IMR-90 (cell line): ENCODE measurements around the gene KCNH4. TPM values are rescaled to one million over a fixed set of nuclear protein-coding genes. Genes with fewer than 3 reads are reported as not detected.

ENCODE experiments used
- ATAC-seq: fragments of 200-7000 bp; cut with Tn5 transposase; 2 replicates; pipeline ENCODE4 v1.9.1; 2020; ENCODE audit warnings: low read depth, mild to moderate bottlenecking, moderate library complexity
- BruUV-seq: library from RNA; stranded (reverse); fragments of 400-500 nt; replicated peaks from 2 replicates; lab custom pipeline; 2021; lab: Mats Ljungman, UMichigan
- CTCF ChIA-PET: fragments of 300-600 bp; formaldehyde crosslinking; extraction: SDS; loops from one replicate; lab custom pipeline; 2021; ENCODE audit warnings: antibody characterized with exemption; lab: Yijun Ruan, JAX
- POLR2A ChIA-PET: fragments of 300-600 bp; sonication (Branson Sonifier 250); formaldehyde crosslinking; loops from one replicate; lab custom pipeline; 2022; ENCODE audit warnings: antibody characterized with exemption; ENCODE audit not compliant: unreplicated experiment; lab: Charles Lee
- DNase-seq: peaks from one replicate; pipeline ENCODE4 v3.0.0; 2013
- H2AFZ ChIP-seq: replicated peaks from 2 replicates; pipeline ENCODE3; 2013; ENCODE audit warnings: low read length, mild to moderate bottlenecking; ENCODE audit not compliant: poor library complexity
- H2AK5ac ChIP-seq: 2 replicates; pipeline ENCODE4 v1.6.1; 2013; ENCODE audit warnings: low read depth, low read length, inconsistent platforms
- H2AK9ac ChIP-seq: replicated peaks from 2 replicates; pipeline ENCODE3; 2013; ENCODE audit warnings: mild to moderate bottlenecking, low read depth, low read length, moderate library complexity; ENCODE audit not compliant: poor library complexity
- H2BK120ac ChIP-seq: 2 replicates; pipeline ENCODE4 v1.6.1; 2013; ENCODE audit warnings: low read depth, low read length, inconsistent platforms
- H2BK15ac ChIP-seq: 3 replicates; pipeline ENCODE4 v1.6.1; 2013; ENCODE audit warnings: low read depth, low read length, inconsistent platforms
- H2BK20ac ChIP-seq: 2 replicates; pipeline ENCODE4 v1.6.1; 2013; ENCODE audit warnings: low read depth, mild to moderate bottlenecking, inconsistent platforms, low read length, moderate library complexity
- H2BK5ac ChIP-seq: 2 replicates; pipeline ENCODE4 v1.6.1; 2013; ENCODE audit warnings: mild to moderate bottlenecking, low read depth, low read length, inconsistent platforms; ENCODE audit not compliant: poor library complexity, severe bottlenecking
- H3K14ac ChIP-seq: replicated peaks from 2 replicates; pipeline ENCODE4 v1.6.1; 2013; ENCODE audit warnings: low read depth, low read length, inconsistent platforms
- H3K18ac ChIP-seq: 2 replicates; pipeline ENCODE4 v1.6.1; 2013; ENCODE audit warnings: low read depth, low read length, control low read depth
- H3K23ac ChIP-seq: 2 replicates; pipeline ENCODE4 v1.6.1; 2013; ENCODE audit warnings: low read depth, low read length, inconsistent platforms
- H3K27ac ChIP-seq: 2 replicates; pipeline ENCODE4 v1.5.1; 2013; ENCODE audit warnings: mild to moderate bottlenecking, control low read depth, low read length; ENCODE audit not compliant: insufficient read depth
- H3K27me3 ChIP-seq: 2 replicates; pipeline ENCODE4 v1.6.1; 2013; ENCODE audit warnings: low read length; ENCODE audit not compliant: control insufficient read depth, insufficient read depth
- H3K36me3 ChIP-seq: 2 replicates; pipeline ENCODE4 v1.6.1; 2013; ENCODE audit warnings: low read length, mixed read lengths; ENCODE audit not compliant: control insufficient read depth, insufficient read depth
- H3K4ac ChIP-seq: 2 replicates; pipeline ENCODE4 v1.6.1; 2013; ENCODE audit warnings: low read depth, low read length, inconsistent platforms
- H3K4me1 ChIP-seq: 2 replicates; pipeline ENCODE4 v1.6.1; 2013; ENCODE audit warnings: low read length, mixed read lengths; ENCODE audit not compliant: control insufficient read depth, insufficient read depth
- H3K4me2 ChIP-seq: 2 replicates; pipeline ENCODE4 v1.6.1; 2013; ENCODE audit warnings: low read depth, mild to moderate bottlenecking, control low read depth, low read length, moderate library complexity
- H3K4me3 ChIP-seq: 2 replicates; pipeline ENCODE4 v1.5.1; 2013; ENCODE audit warnings: low read depth, mild to moderate bottlenecking, control low read depth, low read length, moderate library complexity; ENCODE audit not compliant: insufficient read depth
- H3K56ac ChIP-seq: 2 replicates; pipeline ENCODE4 v1.6.1; 2013; ENCODE audit warnings: low read length, inconsistent platforms; ENCODE audit not compliant: insufficient read depth; ENCODE audit errors: extremely low read depth
- H3K79me1 ChIP-seq, 2 experiments: 2 replicates each; pipeline ENCODE4 v1.6.1; 2013; ENCODE audit warnings: low read length in 2 of 2, inconsistent platforms in 1 of 2, low read depth in 1 of 2
- H3K9ac ChIP-seq: 2 replicates; pipeline ENCODE4 v1.6.1; 2013; ENCODE audit warnings: low read depth, low read length, control low read depth
- H3K9me1 ChIP-seq: 2 replicates; pipeline ENCODE4 v1.6.1; 2013; ENCODE audit warnings: low read length, inconsistent platforms; ENCODE audit not compliant: insufficient read depth
- H3K9me3 ChIP-seq: 2 replicates; pipeline ENCODE4 v1.6.1; 2013; ENCODE audit warnings: low read length; ENCODE audit not compliant: control insufficient read depth, insufficient read depth
- H4K20me1 ChIP-seq: 2 replicates; pipeline ENCODE4 v1.6.1; 2013; ENCODE audit warnings: low read length, inconsistent platforms; ENCODE audit not compliant: insufficient read depth
- H4K5ac ChIP-seq: 2 replicates; pipeline ENCODE4 v1.6.1; 2013; ENCODE audit warnings: mild to moderate bottlenecking, low read depth, low read length, control low read depth
- H4K8ac ChIP-seq, 2 experiments: 2 replicates each; pipeline ENCODE4 v1.6.1; 2013; ENCODE audit warnings: low read depth in 2 of 2, low read length in 2 of 2, control low read depth in 1 of 2, inconsistent platforms in 1 of 2
- H4K91ac ChIP-seq: 2 replicates; pipeline ENCODE4 v1.6.1; 2013; ENCODE audit warnings: low read depth, low read length, inconsistent platforms; ENCODE audit not compliant: insufficient read depth
- CEBPB ChIP-seq: IDR thresholded peaks from 2 replicates; pipeline ENCODE4 v1.6.1; 2012; ENCODE audit warnings: low read depth, low read length, improper control_type of control experiment
- FOS ChIP-seq: fragments of 150-350 bp; IDR thresholded peaks from 2 replicates; pipeline ENCODE4 v1.6.1; 2016; ENCODE audit warnings: low read depth, low read length
- MAFK ChIP-seq: IDR thresholded peaks from 2 replicates; pipeline ENCODE4 v1.6.1; 2012; ENCODE audit warnings: low read depth, low read length, improper control_type of control experiment
- MAZ ChIP-seq: IDR thresholded peaks from 2 replicates; pipeline ENCODE4 v1.6.1; 2012; ENCODE audit warnings: low read depth, mild to moderate bottlenecking, low read length, improper control_type of control experiment, moderate library complexity, borderline replicate concordance
- MXI1 ChIP-seq: IDR thresholded peaks from 2 replicates; pipeline ENCODE4 v1.6.1; 2012; ENCODE audit warnings: low read depth, mild to moderate bottlenecking, low read length, moderate library complexity, borderline replicate concordance
- NFE2L2 ChIP-seq: fragments of 150-350 bp; IDR thresholded peaks from 2 replicates; pipeline ENCODE4 v1.6.1; 2016; ENCODE audit warnings: low read depth, mild to moderate bottlenecking, low read length
- RAD21 ChIP-seq: IDR thresholded peaks from 2 replicates; pipeline ENCODE4 v1.6.1; 2012; ENCODE audit warnings: low read length, improper control_type of control experiment
- RCOR1 ChIP-seq: IDR thresholded peaks from 2 replicates; pipeline ENCODE4 v1.6.1; 2012; ENCODE audit warnings: mild to moderate bottlenecking, low read length, improper control_type of control experiment; ENCODE audit not compliant: insufficient replicate concordance
- RFX5 ChIP-seq: IDR thresholded peaks from 2 replicates; pipeline ENCODE4 v1.8.0; 2012; ENCODE audit warnings: low read depth, mild to moderate bottlenecking, low read length, moderate library complexity
- SMC3 ChIP-seq: fragments of 150-350 bp; IDR thresholded peaks from 2 replicates; pipeline ENCODE4 v1.6.1; 2016; ENCODE audit warnings: low read depth, mild to moderate bottlenecking, antibody characterized with exemption, low read length, moderate library complexity
- WGBS, 2 experiments: methylation state at CpG; one replicate each; pipeline versions ENCODE4 v1.1.5 to v1.1.7; 2013; ENCODE audit warnings: missing lambda C conversion rate in 2 of 2; ENCODE audit not compliant: insufficient read length in 1 of 2; ENCODE audit errors: extremely low coverage in 2 of 2; 5-methylcytosine and 5-hydroxymethylcytosine counted together
- dilution Hi-C: fragments of 300-500 bp; cut with HindIII; formaldehyde crosslinking; loops from one replicate; pipeline ENCODE4 v1.14.3; 2018; ENCODE audit warnings: low sequenced_read_pairs; ENCODE audit not compliant: unreplicated experiment
- in situ Hi-C: fragments of 300-500 bp; cut with MboI; formaldehyde crosslinking; loops from 3 replicates; pipeline ENCODE4 v1.14.3; 2019; ENCODE audit warnings: low sequenced_read_pairs, inconsistent platforms, mixed read lengths
- intact Hi-C: fragments of 100-400 bp; cut with micrococcal nuclease; formaldehyde crosslinking; loops from 2 replicates; pipeline ENCODE4 v1.10.0; 2022
- polyA plus RNA-seq, 3 experiments: library from polyadenylated mRNA; depleted of rRNA; stranded (reverse); fragments of >200 nt; gene quantifications; 2 replicates each; pipeline ENCODE4 v1.2.3, GENCODE V29; 2012; ENCODE audit warnings: low replicate concordance in 1 of 3
- total RNA-seq: library from RNA; depleted of rRNA; stranded (reverse); fragments of >200 nt; gene quantifications from 2 replicates; pipeline ENCODE4 v1.2.3, GENCODE V29; 2012
- TF ChIP-seq, protein P1 (sequence below): fragments of 150-350 bp; IDR thresholded peaks from 2 replicates; pipeline ENCODE4 v1.6.1; 2016; ENCODE audit warnings: low read depth, mild to moderate bottlenecking, low read length, moderate library complexity, borderline replicate concordance
- TF ChIP-seq, protein P2 (sequence below): fragments of 150-350 bp; IDR thresholded peaks from 2 replicates; pipeline ENCODE4 v1.6.1; 2017; ENCODE audit warnings: mild to moderate bottlenecking, antibody characterized with exemption, low read length, low read depth

KCNH4 gene
- total and polyA plus RNA-seq, 2 of the 4 experiments (the other 2 are of a cell fraction): 0.03 TPM; not detected in 1

DNA sequence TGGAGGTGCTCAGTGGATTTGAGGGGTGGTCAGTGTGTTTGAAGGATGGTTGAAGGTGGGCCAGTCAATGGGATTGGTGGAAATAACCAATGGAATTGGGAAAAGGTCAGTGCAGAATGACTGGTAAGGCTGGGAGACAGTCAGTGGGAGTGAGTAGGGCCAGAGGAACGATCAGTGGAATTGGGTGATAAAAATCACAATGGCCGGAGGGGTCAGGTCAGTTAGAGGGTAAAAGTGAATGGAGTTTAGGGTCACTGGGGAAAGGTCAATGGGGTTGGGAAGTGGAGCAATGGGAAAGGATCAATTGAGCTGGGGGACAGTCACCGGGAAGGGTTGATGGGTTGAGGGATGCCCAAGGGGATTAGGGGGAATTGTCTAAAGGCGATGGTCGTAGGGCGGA, 15.2 kb downstream of the KCNH4 start:
- Histone ChIP-seq H2BK15ac (no peak overlapping the region), H2AFZ (no peak overlapping the region), H3K4me3 (no peak overlapping the region), H3K4me1 (no peaks in the 10 kb centered on the region; the same call in 1 of the 2 replicates), H2BK5ac (no peak overlapping the region), H4K20me1 (no peaks in the 10 kb centered on the region), H3K18ac (no peak overlapping the region), H2AK5ac (no peak overlapping the region), H3K9me3 (no peaks in the 10 kb centered on the region), H3K23ac (no peak overlapping the region), H2BK20ac (no peak overlapping the region), H2BK120ac (no peak overlapping the region), H3K79me1 (no peaks in the 10 kb centered on the region), H4K91ac (no peak overlapping the region), H3K14ac (no peak overlapping the region), H3K27me3 (peaks cover 14% of the 10 kb centered on the region), H3K9ac (no peak overlapping the region), H3K27ac (no peak overlapping the region), H4K5ac (no peak overlapping the region), H2AK9ac (no peak overlapping the region), H4K8ac (no peak overlapping the region), H3K9me1 (0 out of 2 replicates have a peak, but pooled peaks cover 3% of the 10 kb centered on the region), H3K56ac (no peak overlapping the region), H3K4me2 (no peak overlapping the region), H3K4ac (no peak overlapping the region), H3K36me3 (no peaks in the 10 kb centered on the region)
- ChIA-PET POLR2A (no interaction called here), CTCF (no interaction called here)
- DNase-seq: no peak
- no TSS peak for BruUV-seq
- dilution Hi-C loops: no loop called here
- in situ Hi-C loops: no loop called here
- intact Hi-C loops: no loop called here
- no peak for ATAC-seq
- TF ChIP-seq RCOR1: no peak
- no peak for TF ChIP-seq RFX5
- TF ChIP-seq MXI1: no peak
- no peak for TF ChIP-seq RAD21
- TF ChIP-seq, protein P1, sequence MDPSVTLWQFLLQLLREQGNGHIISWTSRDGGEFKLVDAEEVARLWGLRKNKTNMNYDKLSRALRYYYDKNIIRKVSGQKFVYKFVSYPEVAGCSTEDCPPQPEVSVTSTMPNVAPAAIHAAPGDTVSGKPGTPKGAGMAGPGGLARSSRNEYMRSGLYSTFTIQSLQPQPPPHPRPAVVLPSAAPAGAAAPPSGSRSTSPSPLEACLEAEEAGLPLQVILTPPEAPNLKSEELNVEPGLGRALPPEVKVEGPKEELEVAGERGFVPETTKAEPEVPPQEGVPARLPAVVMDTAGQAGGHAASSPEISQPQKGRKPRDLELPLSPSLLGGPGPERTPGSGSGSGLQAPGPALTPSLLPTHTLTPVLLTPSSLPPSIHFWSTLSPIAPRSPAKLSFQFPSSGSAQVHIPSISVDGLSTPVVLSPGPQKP: no peak
- no peak for TF ChIP-seq MAZ
- TF ChIP-seq CEBPB: no peak
- TF ChIP-seq SMC3: no peak
- TF ChIP-seq MAFK: no peak
- no peak for TF ChIP-seq NFE2L2
- TF ChIP-seq FOS: no peak
- TF ChIP-seq, protein P2, sequence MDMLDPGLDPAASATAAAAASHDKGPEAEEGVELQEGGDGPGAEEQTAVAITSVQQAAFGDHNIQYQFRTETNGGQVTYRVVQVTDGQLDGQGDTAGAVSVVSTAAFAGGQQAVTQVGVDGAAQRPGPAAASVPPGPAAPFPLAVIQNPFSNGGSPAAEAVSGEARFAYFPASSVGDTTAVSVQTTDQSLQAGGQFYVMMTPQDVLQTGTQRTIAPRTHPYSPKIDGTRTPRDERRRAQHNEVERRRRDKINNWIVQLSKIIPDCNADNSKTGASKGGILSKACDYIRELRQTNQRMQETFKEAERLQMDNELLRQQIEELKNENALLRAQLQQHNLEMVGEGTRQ: no peak
- 73% methylated on average over 2 of the region's 6 CpGs; no CpG with 5 or more reads in 1 of the 2 experiments for WGBS, 2 experiments
